KG1 (cell line): Measurements from ENCODE around the gene RMND5A.
"Not testable (repeated sequence)": the region's sequence is repeated elsewhere in the genome, so short reads cannot be mapped to it uniquely, and the experiment has no call there.

Source experiments
- DNase-seq: peaks from one replicate; lab custom pipeline; 2025; lab: John Stamatoyannopoulos, UW

RMND5A gene

DNA sequence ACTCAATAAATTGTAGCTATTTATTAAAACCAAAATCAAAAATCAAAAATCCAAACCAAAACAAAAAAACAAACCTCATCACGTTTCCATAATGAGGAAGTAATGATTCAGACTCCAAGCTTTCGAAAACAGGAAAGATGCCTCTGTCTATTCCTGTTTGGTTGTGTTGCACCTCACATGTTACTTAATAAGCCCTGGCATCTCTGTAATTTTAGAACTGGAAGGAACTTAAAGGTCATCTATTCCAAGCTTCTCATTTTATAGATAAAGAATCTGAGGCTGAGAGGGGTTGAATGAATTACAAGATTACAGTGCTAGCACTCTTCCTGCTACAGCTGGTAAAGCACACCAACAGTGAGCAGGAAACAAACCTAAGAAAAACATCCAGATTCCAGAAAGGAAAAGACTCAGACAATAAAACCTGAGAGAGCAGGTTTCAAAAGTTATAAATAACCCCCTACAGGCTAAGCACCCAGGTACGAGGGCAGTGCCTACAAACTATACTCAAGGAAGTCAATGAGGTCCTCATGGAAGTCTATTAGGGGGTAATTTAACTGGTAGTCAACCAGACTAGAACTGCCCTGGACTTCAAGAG is 5.4 kb upstream of the RMND5A start:
- peak; percentile 14 for DNase-seq

- not testable (repeated sequence) for DNase-seq
Measured at GRCh38 chr2:86719263-86719636, 841 bp upstream of the RMND5A start.

- not testable (repeated sequence) for DNase-seq
Measured at GRCh38 chr2:86720540-86721320, 639 bp downstream of the RMND5A start.

DNA sequence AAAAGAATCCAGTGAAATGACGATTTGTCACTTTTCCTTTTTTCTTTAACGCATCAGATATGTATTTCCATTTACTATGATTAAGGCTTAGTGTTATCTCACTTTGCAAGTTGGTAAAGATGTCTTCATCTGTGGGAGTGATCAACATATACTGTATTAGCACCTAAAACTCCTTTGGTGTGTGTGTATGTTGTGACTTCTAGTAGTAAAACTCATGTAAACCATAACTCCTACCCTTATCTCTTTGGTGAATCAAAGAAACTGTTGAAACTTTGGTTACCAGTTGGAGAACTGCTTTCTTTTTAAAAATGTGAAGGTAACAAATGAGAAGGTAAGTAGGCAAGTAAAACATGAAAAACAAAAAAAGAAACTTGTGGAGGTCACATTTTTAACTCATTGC is 5.6 kb downstream of the RMND5A start:
- DNase-seq: not testable (repeated sequence)

DNA sequence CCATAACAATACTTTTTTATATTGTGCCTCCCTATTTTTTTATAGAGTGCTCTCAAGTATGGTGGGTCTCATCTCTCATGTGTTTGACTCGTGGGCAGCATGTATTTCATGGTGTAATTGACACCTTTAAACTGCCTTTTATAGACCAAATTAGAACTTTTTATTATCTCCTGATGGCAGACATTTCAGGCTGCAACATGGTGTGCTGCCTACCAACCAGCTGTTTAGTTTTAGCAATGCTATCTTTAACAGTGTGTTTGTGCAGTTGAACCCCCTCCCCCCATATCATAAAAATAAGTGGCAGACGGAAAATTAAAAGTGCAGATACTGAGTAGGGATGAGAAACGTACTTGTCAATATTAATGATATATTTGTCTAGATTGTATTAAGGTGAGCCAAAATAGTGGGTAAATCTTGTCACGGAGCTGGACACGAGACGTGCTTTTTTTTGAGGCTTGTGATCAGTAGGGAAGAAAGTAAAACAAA is 12.0 kb downstream of the RMND5A start:
- DNase-seq: not testable (repeated sequence)

DNA sequence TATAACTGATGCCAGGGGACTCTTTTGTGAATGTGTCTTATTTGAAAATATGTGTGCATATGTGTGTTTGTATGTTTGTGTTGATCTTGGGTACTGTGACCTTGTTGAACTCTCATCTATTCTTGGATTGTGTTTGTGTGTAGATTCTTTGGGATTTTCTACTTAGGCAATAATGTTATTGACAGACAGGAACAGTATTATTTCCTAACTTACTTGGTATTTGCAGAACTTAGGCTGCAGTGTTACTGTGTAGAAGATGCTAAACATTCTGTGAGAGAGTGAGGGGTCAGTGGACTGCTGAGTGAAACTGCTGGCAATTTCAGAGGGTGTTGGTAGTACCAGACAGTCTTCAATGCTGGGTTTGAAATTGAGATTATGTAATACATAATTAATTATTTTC is 12.7 kb downstream of the RMND5A start:
- DNase-seq: not testable (repeated sequence)

GRCh38 chr2:86733528-86733927 is 13.4 kb downstream of the RMND5A start:
- DNase-seq: not testable (repeated sequence)

GRCh38 chr2:86734896-86735295 is 14.8 kb downstream of the RMND5A start:
- DNase-seq: not testable (repeated sequence)

DNA sequence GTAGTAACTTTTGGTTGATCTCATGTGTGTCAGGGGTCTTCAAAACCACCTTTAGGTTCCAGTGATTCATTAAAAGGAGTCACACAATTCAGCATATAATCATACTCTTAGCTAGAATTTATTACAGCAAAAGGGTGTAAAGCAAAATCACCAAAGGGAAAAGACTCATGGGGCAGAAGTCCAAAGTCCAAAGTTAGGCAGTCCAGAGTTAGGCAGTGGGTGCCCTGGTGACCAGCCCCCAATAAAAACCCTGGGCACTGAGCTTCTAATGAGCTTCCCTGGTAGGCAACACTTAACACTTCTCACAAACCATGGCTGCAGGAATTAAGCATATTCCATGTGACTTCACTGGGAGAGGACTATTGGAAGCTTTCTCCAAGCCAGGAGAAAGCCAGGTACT is 19.4 kb downstream of the RMND5A start:
- not testable (repeated sequence) for DNase-seq

DNA sequence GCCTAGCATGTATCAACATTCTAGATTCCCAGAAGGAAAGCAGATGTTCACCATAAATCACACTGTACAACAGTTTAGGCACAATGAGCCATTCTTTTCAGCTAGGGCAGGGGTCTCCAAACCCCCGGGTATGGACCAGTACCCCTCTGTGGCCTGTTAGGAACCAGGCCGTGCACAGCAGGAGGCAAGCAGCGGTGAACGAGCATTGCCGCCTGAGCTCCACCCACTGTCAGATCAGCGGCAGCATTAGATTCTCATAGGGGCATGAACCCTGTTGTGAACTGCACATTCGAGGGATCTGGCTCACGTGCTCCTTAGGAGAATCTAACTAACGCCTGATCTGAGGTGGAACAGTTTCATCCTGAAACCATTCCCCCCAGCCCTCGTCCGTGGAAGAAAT is 19.8 kb downstream of the RMND5A start:
- not testable (repeated sequence) for DNase-seq

- DNase-seq: not testable (repeated sequence)
Measured at GRCh38 chr2:86741889-86742498, 21.9 kb downstream of the RMND5A start.

GRCh38 chr2:86744152-86744551 is 24.1 kb downstream of the RMND5A start:
- no peak for DNase-seq

GRCh38 chr2:86746939-86747338 is 26.8 kb downstream of the RMND5A start:
- no peak for DNase-seq

DNA sequence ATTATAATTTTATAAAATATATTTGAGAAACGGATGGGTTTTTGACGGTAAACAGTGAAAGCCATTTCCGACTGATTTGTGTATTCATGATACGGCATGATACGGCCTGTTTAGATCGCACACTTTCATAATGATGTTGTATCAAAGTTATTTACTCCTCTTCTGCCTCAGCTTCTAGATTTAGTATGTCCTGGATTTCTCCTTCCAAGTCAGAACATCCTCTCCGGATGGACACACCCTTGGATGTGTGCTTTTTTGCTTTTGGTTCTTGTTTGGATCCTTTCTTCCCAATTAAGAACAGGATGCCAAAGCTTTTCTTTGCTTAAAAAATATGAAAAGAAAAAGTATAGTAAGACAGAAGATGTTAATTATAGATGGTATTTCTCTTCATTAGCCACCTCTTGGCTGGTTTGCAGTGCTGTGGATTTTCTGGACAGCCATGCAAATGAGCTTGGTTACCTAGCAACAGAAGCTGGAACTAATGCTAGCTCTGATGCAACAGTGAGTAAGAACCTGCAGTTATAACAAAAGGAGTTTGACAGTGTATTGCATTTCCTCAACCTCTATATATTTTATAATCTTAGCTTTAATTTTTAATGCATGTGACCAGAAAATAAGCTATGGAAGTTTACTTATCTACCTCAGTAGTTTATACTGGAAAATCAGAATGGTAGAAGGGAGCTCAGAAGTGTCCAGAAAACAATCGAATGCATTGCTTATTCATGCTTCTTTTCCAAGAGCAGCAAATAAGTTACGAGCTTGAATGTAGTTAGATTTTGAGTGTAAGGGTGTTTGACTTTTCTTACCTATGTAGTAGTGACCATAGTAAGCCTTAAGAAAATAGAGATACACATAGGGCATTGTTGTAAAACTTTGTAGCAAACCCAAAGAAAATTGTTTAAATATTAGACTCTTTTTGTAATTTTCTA is 27.9 kb downstream of the RMND5A start:
- no peak for DNase-seq

- no peak for DNase-seq
Measured at GRCh38 chr2:86750240-86750839, 30.2 kb downstream of the RMND5A start.

- no peak for DNase-seq
Measured at GRCh38 chr2:86751778-86752177, 31.7 kb downstream of the RMND5A start.

DNA sequence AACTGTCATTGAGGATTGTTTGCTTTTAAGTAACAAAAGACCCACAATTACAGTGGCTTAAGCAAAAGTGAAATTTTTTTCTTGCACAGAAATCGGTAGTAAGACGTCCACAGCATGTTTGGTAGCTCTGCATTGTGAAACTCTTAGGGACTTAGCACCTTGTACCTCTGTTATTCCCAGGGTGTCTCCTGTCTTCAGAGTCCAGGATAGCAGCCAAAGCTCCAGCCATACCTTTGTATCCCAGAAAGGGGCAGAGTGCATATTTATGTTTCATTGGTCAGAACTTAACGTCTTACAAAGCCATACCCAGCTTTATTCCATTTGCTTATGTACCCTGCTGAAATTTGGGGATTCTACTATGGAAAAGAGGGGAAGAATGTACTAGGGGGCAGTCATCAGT is 32.8 kb downstream of the RMND5A start:
- DNase-seq: no peak

GRCh38 chr2:86753606-86754005 is 33.5 kb downstream of the RMND5A start:
- DNase-seq: no peak

- no peak for DNase-seq
Measured at GRCh38 chr2:86758405-86758804, 38.3 kb downstream of the RMND5A start.

DNA sequence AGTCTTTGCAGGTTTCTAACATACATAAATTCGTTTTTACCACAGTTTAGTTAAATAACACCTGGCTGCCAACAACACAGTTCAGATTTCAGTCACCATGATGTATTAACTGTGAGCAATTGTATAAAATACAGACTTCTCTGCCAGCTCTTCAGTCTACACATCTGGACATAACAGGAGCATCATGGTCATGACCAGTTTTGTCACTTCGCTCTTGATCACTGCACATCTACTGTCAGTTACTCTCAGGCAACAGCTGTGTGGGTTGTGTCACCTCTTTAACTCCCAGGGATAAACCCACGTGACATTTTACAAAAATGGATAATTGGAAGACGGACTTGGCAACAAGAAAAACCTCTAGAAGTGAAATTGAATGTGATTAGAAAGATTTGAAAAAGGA is 40.3 kb downstream of the RMND5A start:
- DNase-seq: no peak

DNA sequence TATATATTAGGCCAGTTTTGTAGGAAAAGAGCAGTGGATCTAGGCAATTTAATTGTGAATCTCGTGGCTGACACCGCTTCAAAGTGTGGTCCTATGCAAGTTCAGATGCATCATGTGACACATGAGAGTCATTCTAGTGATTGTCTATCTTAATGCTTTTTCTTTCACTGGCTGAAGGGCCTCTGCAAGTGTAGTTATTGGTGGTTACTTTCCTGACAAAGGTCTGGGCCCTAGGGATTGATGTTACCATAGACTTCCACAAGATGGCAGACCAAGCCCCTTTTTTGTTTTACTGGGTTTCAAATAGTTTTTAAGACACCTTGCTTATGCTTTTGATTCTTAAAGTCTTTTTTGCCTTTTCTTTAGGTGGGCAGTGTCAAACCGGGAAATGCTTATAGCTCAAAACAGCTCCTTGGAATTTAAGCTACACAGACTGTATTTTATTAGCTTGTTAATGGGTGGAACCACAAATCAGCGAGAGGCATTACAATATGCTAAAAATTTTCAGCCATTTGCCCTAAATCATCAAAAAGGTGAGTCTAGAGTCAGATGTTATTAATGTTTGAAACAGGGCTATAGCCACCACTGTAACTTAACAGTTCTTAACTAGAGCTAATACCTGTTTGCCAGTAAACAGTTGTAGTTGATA is 44.7 kb downstream of the RMND5A start:
- peak; percentile 4 for DNase-seq
